LNCAP (cell line): ENCODE results near the gene RGS3.

ENCODE experiments used
- CTCF ChIP-seq: fragments of 450-650 bp; IDR thresholded peaks from 2 replicates; pipeline ENCODE4 v1.5.1; 2017; ENCODE audit warnings: mild to moderate bottlenecking

The RGS3 gene

GRCh38 chr9:113547501-113547900 lies 84.0 kb downstream of the RGS3 start:
- no peak for TF ChIP-seq CTCF

- TF ChIP-seq CTCF = no peak
These were observed 84.9 kb downstream of the RGS3 start for GRCh38 chr9:113548221-113549041.

GRCh38 chr9:113556877-113557593 lies 93.5 kb downstream of the RGS3 start:
- TF ChIP-seq CTCF = no peak

GRCh38 chr9:113558632-113559502 lies 95.3 kb downstream of the RGS3 start:
- no peak for TF ChIP-seq CTCF

GRCh38 chr9:113559834-113560800 lies 96.6 kb downstream of the RGS3 start:
- no peak for TF ChIP-seq CTCF

- no peak for TF ChIP-seq CTCF
These were observed 99.3 kb downstream of the RGS3 start for GRCh38 chr9:113562653-113563381.
